ENCODE results near the gene UMODL1.

The UMODL1 gene

GRCh38 chr21:42060166-42060565, 11.0 kb upstream of the UMODL1 start:
- Histone ChIP-seq H3K4ac (ENCODE audit: low read depth, low read length) (no peak overlapping the region), H3K23ac (ENCODE audit: low read length) (no peak overlapping the region), H2BK120ac (ENCODE audit: insufficient read depth, low read length, poor library complexity) (no peak overlapping the region), H3K4me3 (ENCODE audit: low read depth, low read length) (no peak overlapping the region), H3K79me2 (ENCODE audit: control insufficient read depth, insufficient read depth, low read length, poor library complexity) (no peaks in the 10 kb centered on the region), H4K8ac (ENCODE audit: low read depth, low read length) (no peak overlapping the region), H3K4me1 (ENCODE audit: control insufficient read depth in 1 of 2, insufficient read depth in 2 of 2, low read length in 2 of 2) (peaks cover 5 to 7% of the 10 kb centered on the region in 2 experiments), H4K12ac (ENCODE audit: low read depth, low read length) (no peak overlapping the region), H3K36me3 (ENCODE audit: control insufficient read depth in 1 of 2, insufficient read depth in 2 of 2, low read length in 2 of 2) (no peaks in the 10 kb centered on the region), H2BK5ac (ENCODE audit: low read depth, low read length, poor library complexity) (no peak overlapping the region), H3K18ac (ENCODE audit: low read length) (no peak overlapping the region), H3K9me3 (ENCODE audit: insufficient read depth, low read depth, low read length) (no peaks in the 10 kb centered on the region), H3K9ac (ENCODE audit: low read length) (no peak overlapping the region), H3K27me3 (ENCODE audit: insufficient read depth, low read length) (no peaks in the 10 kb centered on the region), H3K27ac (ENCODE audit: low read depth, low read length) (no peak overlapping the region), H2BK12ac (ENCODE audit: low read length) (no peak overlapping the region), H2AK5ac (ENCODE audit: low read length) (no peak overlapping the region), H2AFZ (ENCODE audit: insufficient read depth, low read length, poor library complexity) (no peak overlapping the region), H4K91ac (ENCODE audit: low read depth, low read length) (no peak overlapping the region), H3K14ac (ENCODE audit: low read length) (no peak overlapping the region), H3K4me2 (ENCODE audit: low read length) (no peak overlapping the region), H3K79me1 (ENCODE audit: low read length) (no peaks in the 10 kb centered on the region)
- WGBS (ENCODE audit: extremely low coverage, insufficient coverage, insufficient read length) = no CpG with 5 or more reads among the region's 15 CpGs
- DNase-seq = no peak

GRCh38 chr21:42061195-42061985, 9.7 kb upstream of the UMODL1 start:
- H2AK5ac ChIP-seq (ENCODE audit: low read length) = no peak overlapping the region
- no peak overlapping the region for H3K18ac ChIP-seq (ENCODE audit: low read length)
- no CpG with 5 or more reads among the region's 20 CpGs for WGBS (ENCODE audit: extremely low coverage, insufficient coverage, insufficient read length)
- no peak overlapping the region for H4K91ac ChIP-seq (ENCODE audit: low read depth, low read length)
- H4K12ac ChIP-seq (ENCODE audit: low read depth, low read length) = no peak overlapping the region
- peak in 1 of 2 donors; percentile 17 for DNase-seq
- no peak overlapping the region for H2BK5ac ChIP-seq (ENCODE audit: low read depth, low read length, poor library complexity)
- H3K79me2 ChIP-seq (ENCODE audit: control insufficient read depth, insufficient read depth, low read length, poor library complexity) = no peaks in the 10 kb centered on the region
- no peaks in the 10 kb centered on the region for H3K79me1 ChIP-seq (ENCODE audit: low read length)
- no peak overlapping the region for H3K14ac ChIP-seq (ENCODE audit: low read length)
- no peak overlapping the region for H3K23ac ChIP-seq (ENCODE audit: low read length)
- H3K36me3 ChIP-seq (ENCODE audit: control insufficient read depth in 1 of 2, insufficient read depth in 2 of 2, low read length in 2 of 2) = no peaks in the 10 kb centered on the region
- no peak overlapping the region for H3K4ac ChIP-seq (ENCODE audit: low read depth, low read length)
- H3K27ac ChIP-seq (ENCODE audit: low read depth, low read length) = no peak overlapping the region
- H2AFZ ChIP-seq (ENCODE audit: insufficient read depth, low read length, poor library complexity) = no peak overlapping the region
- H3K27me3 ChIP-seq (ENCODE audit: insufficient read depth, low read length) = no peaks in the 10 kb centered on the region
- no peak overlapping the region for H3K4me2 ChIP-seq (ENCODE audit: low read length)
- no peak overlapping the region for H4K8ac ChIP-seq (ENCODE audit: low read depth, low read length)
- no peak overlapping the region for H3K4me3 ChIP-seq (ENCODE audit: low read depth, low read length)
- no peaks in the 10 kb centered on the region for H3K9me3 ChIP-seq (ENCODE audit: insufficient read depth, low read depth, low read length)
- H3K9ac ChIP-seq (ENCODE audit: low read length) = no peak overlapping the region
- H3K4me1 ChIP-seq (ENCODE audit: control insufficient read depth in 1 of 2, insufficient read depth in 2 of 2, low read length in 2 of 2) = peaks cover 5 to 7% of the 10 kb centered on the region in 2 experiments
- H2BK120ac ChIP-seq (ENCODE audit: insufficient read depth, low read length, poor library complexity) = no peak overlapping the region
- no peak overlapping the region for H2BK12ac ChIP-seq (ENCODE audit: low read length)

GRCh38 chr21:42061986-42062235, 9.2 kb upstream of the UMODL1 start:
- Histone ChIP-seq H2BK12ac (ENCODE audit: low read length) (no peak overlapping the region), H3K4me1 (ENCODE audit: control insufficient read depth in 1 of 2, insufficient read depth in 2 of 2, low read length in 2 of 2) (peaks cover 2 to 3% of the 10 kb centered on the region in 2 experiments), H3K79me1 (ENCODE audit: low read length) (no peaks in the 10 kb centered on the region), H2BK5ac (ENCODE audit: low read depth, low read length, poor library complexity) (no peak overlapping the region), H3K14ac (ENCODE audit: low read length) (no peak overlapping the region), H2AFZ (ENCODE audit: insufficient read depth, low read length, poor library complexity) (no peak overlapping the region), H3K4me3 (ENCODE audit: low read depth, low read length) (no peak overlapping the region), H3K9me3 (ENCODE audit: insufficient read depth, low read depth, low read length) (no peaks in the 10 kb centered on the region), H3K79me2 (ENCODE audit: control insufficient read depth, insufficient read depth, low read length, poor library complexity) (no peaks in the 10 kb centered on the region), H3K4ac (ENCODE audit: low read depth, low read length) (no peak overlapping the region), H3K27ac (ENCODE audit: low read depth, low read length) (no peak overlapping the region), H4K12ac (ENCODE audit: low read depth, low read length) (no peak overlapping the region), H3K27me3 (ENCODE audit: insufficient read depth, low read length) (no peaks in the 10 kb centered on the region), H3K4me2 (ENCODE audit: low read length) (no peak overlapping the region), H4K8ac (ENCODE audit: low read depth, low read length) (no peak overlapping the region), H2AK5ac (ENCODE audit: low read length) (no peak overlapping the region), H4K91ac (ENCODE audit: low read depth, low read length) (no peak overlapping the region), H3K18ac (ENCODE audit: low read length) (no peak overlapping the region), H3K23ac (ENCODE audit: low read length) (no peak overlapping the region), H2BK120ac (ENCODE audit: insufficient read depth, low read length, poor library complexity) (no peak overlapping the region), H3K9ac (ENCODE audit: low read length) (no peak overlapping the region), H3K36me3 (ENCODE audit: control insufficient read depth in 1 of 2, insufficient read depth in 2 of 2, low read length in 2 of 2) (no peaks in the 10 kb centered on the region)
- DNase-seq = no peak
- WGBS (ENCODE audit: extremely low coverage, insufficient coverage, insufficient read length) = no CpG with 5 or more reads among the region's 6 CpGs

- Histone ChIP-seq H4K8ac (ENCODE audit: low read depth, low read length) (no peak overlapping the region), H4K12ac (ENCODE audit: low read depth, low read length) (no peak overlapping the region), H3K18ac (ENCODE audit: low read length) (no peak overlapping the region), H2BK5ac (ENCODE audit: low read depth, low read length, poor library complexity) (no peak overlapping the region), H2BK120ac (ENCODE audit: insufficient read depth, low read length, poor library complexity) (no peak overlapping the region), H3K14ac (ENCODE audit: low read length) (no peak overlapping the region), H3K4me2 (ENCODE audit: low read length) (no peak overlapping the region), H3K9me3 (ENCODE audit: insufficient read depth, low read depth, low read length) (no peaks in the 10 kb centered on the region), H3K9ac (ENCODE audit: low read length) (no peak overlapping the region), H3K4me1 (ENCODE audit: control insufficient read depth in 1 of 2, insufficient read depth in 2 of 2, low read length in 2 of 2) (no peaks in the 10 kb centered on the region), H2AFZ (ENCODE audit: insufficient read depth, low read length, poor library complexity) (no peak overlapping the region), H3K4ac (ENCODE audit: low read depth, low read length) (no peak overlapping the region), H3K23ac (ENCODE audit: low read length) (no peak overlapping the region), H2AK5ac (ENCODE audit: low read length) (no peak overlapping the region), H3K79me2 (ENCODE audit: control insufficient read depth, insufficient read depth, low read length, poor library complexity) (no peaks in the 10 kb centered on the region), H3K27me3 (ENCODE audit: insufficient read depth, low read length) (no peaks in the 10 kb centered on the region), H3K36me3 (ENCODE audit: control insufficient read depth in 1 of 2, insufficient read depth in 2 of 2, low read length in 2 of 2) (no peaks in the 10 kb centered on the region), H4K91ac (ENCODE audit: low read depth, low read length) (no peak overlapping the region), H3K79me1 (ENCODE audit: low read length) (no peaks in the 10 kb centered on the region), H3K4me3 (ENCODE audit: low read depth, low read length) (no peak overlapping the region), H3K27ac (ENCODE audit: low read depth, low read length) (no peak overlapping the region), H2BK12ac (ENCODE audit: low read length) (no peak overlapping the region)
- DNase-seq = no peak
- WGBS (ENCODE audit: extremely low coverage, insufficient coverage, insufficient read length) = no CpG with 5 or more reads among the region's 31 CpGs
These were observed 8.7 kb upstream of the UMODL1 start for GRCh38 chr21:42062236-42063022.

Measured in trophoblast cell (in vitro differentiated cells and primary cell).